GM12878 (cell line): ENCODE results near the gene FBXL14. TPM values are rescaled to one million over a fixed set of nuclear protein-coding genes. Genes with fewer than 3 reads are reported as not detected.

Experiments
- EED ChIP-seq: sonication (generic); IDR thresholded peaks from 2 replicates; pipeline ENCODE4 v1.6.1; 2016; ENCODE audit warnings: antibody characterized with exemption, low read depth
- GABPA ChIP-seq: IDR thresholded peaks from 2 replicates; pipeline ENCODE4 v1.6.1; 2014; ENCODE audit warnings: antibody characterized with exemption, low read depth, mild to moderate bottlenecking, inconsistent platforms
- GATAD2B ChIP-seq: fragments of 450-650 bp; conservative IDR thresholded peaks from 2 replicates; pipeline ENCODE4 v1.6.1; 2017; ENCODE audit warnings: low read depth, mild to moderate bottlenecking, moderate library complexity
- MAX ChIP-seq: IDR thresholded peaks from 2 replicates; pipeline ENCODE4 v1.6.1; 2012; ENCODE audit warnings: low read depth, low read length, improper control_type of control experiment
- PRDM15 ChIP-seq: fragments of 450-650 bp; formaldehyde crosslinking; IDR thresholded peaks from 2 replicates; pipeline ENCODE4 v1.4.0; 2020; ENCODE audit warnings: mild to moderate bottlenecking, moderate library complexity
- SMAD5 ChIP-seq: IDR thresholded peaks from 2 replicates; pipeline ENCODE4 v1.6.1; 2016; ENCODE audit warnings: antibody characterized with exemption, low read depth
- SREBF2 ChIP-seq: IDR thresholded peaks from 2 replicates; pipeline ENCODE4 v1.6.1; 2012; ENCODE audit warnings: mild to moderate bottlenecking, low read length
- TARDBP ChIP-seq: IDR thresholded peaks from 2 replicates; pipeline ENCODE4 v1.6.1; 2016; ENCODE audit warnings: borderline replicate concordance
- TCF12 ChIP-seq: IDR thresholded peaks from 2 replicates; pipeline ENCODE4 v1.6.1; 2011; ENCODE audit warnings: low read depth, mild to moderate bottlenecking, low read length
- ZBED1 ChIP-seq: IDR thresholded peaks from 2 replicates; pipeline ENCODE4 v1.6.1; 2016; ENCODE audit warnings: borderline replicate concordance
- ZBTB40 ChIP-seq: fragments of 450-650 bp; IDR thresholded peaks from 2 replicates; pipeline ENCODE4 v1.6.1; 2016; ENCODE audit warnings: mild to moderate bottlenecking, moderate library complexity, borderline replicate concordance
- ZNF687 ChIP-seq: fragments of 450-650 bp; IDR thresholded peaks from 2 replicates; pipeline ENCODE4 v1.6.1; 2017; ENCODE audit warnings: mild to moderate bottlenecking, moderate library complexity
- ZSCAN29 ChIP-seq: fragments of 450-650 bp; IDR thresholded peaks from 2 replicates; pipeline ENCODE4 v1.6.1; 2017; ENCODE audit warnings: mild to moderate bottlenecking, moderate library complexity
- polyA plus RNA-seq, 11 experiments: library from polyadenylated mRNA; depleted of rRNA in 4 of 11; unstranded in 6 of 11; stranded (reverse) in 5 of 11; fragments of >200 nt; fragmentation: Nextera tagmentation in 4 of 11; fragmentation: Illumina TruSeq in 1 of 11; extraction: Ambion mirVana in 4 of 11; extraction: Trizol in 1 of 11; gene quantifications; 1 replicate in 1 of 11; 2 replicates in 10 of 11; pipeline versions ENCODE4 v1.2.1 to v1.2.3, GENCODE V29; 2011 to 2016; ENCODE audit warnings: inconsistent platforms in 2 of 11, missing spikeins in 2 of 11, low read depth in 1 of 11
- total RNA-seq, 4 experiments: library from RNA; depleted of rRNA in 3 of 4; stranded (reverse); fragments of >200 nt in 3 of 4; fragmentation: Illumina TruSeq in 1 of 4; extraction: Trizol in 1 of 4; gene quantifications; 2 replicates each; pipeline versions ENCODE4 v1.2.1 to v1.2.3, GENCODE V29; 2013 to 2021

The FBXL14 gene
- total and polyA plus RNA-seq, 10 of the 15 experiments (the other 5 are each of a cell fraction or from before 2014, with no cell fraction given) = 0.44 to 19.0 (median 2.9) TPM

- no peak for TF ChIP-seq ZBTB40
- no peak for TF ChIP-seq SMAD5
- TF ChIP-seq SREBF2 = no peak
- TF ChIP-seq MAX = no peak
- TF ChIP-seq TCF12 = no peak
- no peak for TF ChIP-seq GABPA
- no peak for TF ChIP-seq TARDBP
- no peak for TF ChIP-seq ZBED1
- TF ChIP-seq EED = no peak
- no peak for TF ChIP-seq ZNF687
- no peak for TF ChIP-seq PRDM15 (CRISPR knock-in tag)
- no peak for TF ChIP-seq GATAD2B
- TF ChIP-seq ZSCAN29 = no peak
These were observed 10.1 kb upstream of the FBXL14 start (continued) for GRCh38 chr12:1604464-1604863.
